ENCODE data around the gene GALNS.

Gene GALNS

GRCh38 chr16:88814144-88814502, 42.6 kb downstream of the GALNS start:
- no peak for FAIRE-seq

- FAIRE-seq = no peak
These were observed 43.2 kb downstream of the GALNS start for GRCh38 chr16:88813269-88814143.

DNA sequence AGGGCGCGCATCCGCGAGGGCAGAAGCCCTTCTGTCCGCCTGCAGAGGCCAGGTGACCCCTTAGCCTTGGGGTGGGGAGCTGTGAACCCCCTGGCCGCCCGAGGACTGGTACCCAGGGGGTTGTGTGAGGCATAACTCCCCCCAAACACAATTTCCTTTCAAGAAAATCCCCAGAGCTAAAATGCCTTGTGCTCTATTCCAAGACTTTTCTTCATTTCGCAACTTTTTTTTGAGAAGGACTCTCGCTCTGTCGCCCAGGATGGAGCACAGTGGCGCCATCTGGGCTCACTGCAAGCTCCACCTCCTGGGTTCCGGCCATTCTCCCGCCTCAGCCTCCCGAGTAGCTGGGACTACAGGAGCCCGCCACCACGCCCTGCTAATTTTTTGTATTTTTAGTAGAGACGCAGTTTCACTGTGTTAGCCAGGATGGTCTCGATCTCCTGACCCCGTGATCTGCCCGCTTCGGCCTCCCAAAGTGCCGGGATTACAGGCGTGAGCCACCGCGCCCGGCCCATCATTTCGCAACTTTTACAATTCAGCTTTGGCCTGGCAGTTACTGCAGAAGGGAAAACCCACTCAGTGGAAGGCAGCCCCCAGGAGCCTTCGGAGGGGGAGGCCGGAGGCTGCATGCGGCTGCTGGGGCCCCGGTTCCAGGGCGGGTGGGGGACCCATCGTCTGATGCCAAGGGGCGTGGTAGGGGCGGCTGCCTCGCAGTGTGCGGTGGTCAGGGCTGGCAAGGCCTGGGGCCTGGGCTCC, 44.1 kb downstream of the GALNS start:
- no peak for FAIRE-seq

DNA sequence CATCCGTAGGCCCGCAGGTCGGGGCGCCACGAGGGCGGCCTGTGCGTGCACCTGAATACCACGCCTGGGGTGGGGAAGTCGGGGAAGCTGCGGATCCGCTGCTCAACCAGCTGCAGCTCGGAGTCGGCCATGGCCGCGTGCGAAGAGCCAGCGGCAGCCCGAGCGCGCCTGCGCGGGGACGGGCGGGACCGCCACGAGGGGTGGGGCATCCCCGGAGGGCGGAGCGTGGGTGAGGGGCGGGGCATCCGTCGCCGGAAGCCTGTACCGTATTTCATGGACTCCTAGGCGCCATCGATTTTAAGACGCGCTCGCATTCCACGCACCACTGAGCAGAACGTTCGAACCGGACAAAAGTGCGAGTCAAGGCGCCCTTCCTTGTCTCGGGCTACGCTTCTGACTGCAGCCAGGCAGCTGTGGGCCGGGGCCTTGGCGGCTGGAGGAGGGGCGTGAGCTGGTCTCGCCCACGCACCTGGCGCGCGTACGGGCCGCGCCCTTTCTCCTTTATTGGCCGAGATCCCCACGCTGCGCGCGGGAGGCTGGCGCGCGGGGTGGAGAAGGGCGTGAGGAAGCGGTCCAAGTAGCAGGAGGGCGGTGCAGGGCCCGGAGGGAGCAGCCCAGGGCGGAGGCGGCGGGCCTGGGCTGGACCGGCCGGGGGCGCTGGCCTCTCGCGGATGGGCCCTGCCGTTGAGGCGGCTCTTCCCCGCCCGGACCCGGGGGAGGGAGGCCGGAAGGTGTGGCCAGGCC, 44.8 kb downstream of the GALNS start, which contains the start of gene APRT:
Gene APRT, minus strand, starts transcription at position 160 of the 744 bp plus-strand sequence. Its CDS starts 29 bp downstream, at position 131.
- FAIRE-seq = no peak

DNA sequence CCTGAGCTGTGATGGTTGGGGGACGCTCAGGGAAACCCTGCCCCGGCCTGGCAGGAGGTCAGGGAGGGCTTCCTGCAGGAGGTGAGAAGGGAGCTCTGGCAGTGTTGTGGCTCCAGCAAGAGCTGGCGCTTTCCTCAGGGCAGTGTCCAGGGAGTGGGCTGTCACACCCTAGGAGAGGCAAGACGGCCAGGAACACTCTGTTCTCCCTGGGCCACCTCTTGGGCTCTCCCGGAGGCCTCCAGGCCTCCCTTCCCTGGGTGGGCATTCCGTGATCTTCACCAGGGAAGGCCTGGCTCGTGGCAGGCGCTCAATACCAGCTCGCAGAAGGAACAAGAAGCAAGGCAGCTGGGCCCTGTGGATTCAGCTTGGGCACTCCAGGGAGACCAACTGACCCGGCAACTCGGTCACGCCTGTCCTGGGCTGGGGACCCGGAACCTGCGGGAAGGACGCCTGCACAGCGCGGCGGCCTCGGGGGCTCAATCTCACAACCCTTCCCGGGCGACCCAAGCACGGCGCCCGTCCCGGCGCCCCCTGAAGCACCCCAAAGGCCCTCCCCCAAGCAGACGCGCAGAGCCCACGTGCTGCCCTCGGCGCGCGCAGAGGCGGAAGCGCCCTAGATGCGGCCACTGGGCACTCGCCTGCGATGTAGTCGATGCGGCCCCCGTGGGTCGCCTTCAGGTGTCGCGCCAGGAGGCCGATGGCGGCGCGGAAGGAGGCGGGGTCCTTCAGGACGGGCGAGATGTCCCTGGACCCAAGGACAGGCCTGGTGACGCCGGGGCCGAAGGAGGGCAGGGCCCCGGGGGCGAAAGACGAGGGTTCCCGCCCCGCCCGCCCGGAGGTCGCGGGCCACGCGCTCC, 45.6 kb downstream of the GALNS start:
- FAIRE-seq = no peak

DNA sequence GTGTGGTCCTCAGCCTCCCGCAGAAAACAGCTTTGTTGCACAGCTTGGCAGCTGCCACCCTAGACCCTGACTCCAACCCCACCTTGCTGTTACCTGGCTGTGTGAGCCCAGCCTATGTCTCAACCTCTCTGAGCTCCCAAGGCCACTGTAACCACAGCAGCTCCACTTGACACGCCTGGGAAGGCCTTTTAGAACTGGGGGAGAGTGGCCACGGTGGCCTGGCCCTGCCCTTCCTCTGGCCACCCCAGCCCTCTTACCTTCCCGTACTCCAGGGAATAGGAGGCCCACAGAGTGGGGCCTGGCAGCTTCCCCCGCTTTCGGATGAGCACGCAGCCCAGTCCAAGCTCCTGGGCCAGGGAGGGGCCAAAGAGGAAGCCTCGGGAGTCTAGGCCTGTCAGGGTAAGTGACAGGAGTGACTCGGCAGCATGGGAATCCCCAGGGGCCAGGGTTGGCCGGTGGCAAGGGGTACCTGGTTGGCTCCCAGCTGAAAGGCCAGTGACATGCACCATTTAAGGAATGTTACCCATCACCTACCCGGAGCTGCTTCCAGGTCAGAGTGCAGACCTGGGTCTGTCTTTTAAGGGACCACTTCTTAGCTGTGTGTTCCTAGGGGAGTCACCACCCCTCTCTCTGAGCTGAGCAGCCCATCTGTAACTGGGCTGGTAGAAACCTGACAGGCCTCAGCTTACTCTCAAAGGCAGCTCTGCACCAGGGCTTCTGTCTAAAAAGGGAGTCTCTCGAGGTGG, 46.4 kb downstream of the GALNS start:
- no peak for FAIRE-seq

DNA sequence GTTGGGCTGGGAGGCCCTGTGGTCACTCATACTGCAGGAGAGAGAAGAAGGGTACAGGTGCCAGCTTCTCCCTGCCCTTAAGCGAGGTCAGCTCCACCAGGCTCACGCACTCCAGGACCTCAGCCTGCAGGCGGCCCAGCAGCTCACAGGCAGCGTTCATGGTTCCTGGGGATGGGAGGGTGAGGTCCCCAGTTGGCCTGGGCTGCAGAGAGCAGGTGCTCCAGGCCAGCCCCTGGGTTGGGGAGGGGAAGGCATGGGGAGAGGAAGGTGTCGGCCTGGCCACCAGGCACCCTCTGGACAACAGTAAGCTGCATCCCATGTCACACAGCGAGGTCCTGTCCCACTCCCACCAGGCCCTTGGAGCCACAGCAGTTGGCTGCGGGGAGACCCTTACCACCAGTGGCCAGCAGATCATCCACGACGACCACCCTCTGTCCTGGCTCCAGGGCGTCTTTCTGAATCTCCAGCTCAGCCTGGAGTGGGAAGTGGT, 47.0 kb downstream of the GALNS start:
- FAIRE-seq = no peak

DNA sequence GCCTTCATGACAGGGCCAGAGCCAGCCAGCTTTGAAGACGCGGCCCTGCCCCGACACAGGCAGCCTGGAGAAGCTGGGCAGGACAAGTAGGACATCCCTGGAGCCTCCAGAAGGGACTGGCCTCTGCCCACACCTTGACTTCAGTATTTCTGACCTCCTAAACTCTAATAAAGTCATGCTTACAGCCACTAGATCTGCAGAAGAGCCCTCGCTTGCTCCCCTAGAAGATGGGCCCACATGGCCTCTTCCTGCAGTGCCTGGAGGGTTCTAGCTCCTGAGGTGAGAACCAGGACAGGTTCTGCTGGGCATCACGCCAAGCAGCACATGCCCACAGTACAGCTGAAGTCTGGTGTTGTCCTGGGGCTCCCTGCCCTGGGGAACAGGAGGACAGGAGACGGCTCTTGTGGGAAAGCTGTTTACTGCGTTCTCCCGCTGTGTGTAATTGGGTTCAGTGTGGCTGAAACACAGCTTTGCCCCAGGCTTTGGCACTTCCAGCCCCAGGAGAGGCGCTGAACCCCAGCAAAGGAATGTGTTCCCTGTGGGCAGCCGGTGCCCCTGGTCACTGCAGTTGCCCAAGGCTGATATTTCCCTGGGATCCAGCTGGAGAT, 47.6 kb downstream of the GALNS start:
- no peak for FAIRE-seq

DNA sequence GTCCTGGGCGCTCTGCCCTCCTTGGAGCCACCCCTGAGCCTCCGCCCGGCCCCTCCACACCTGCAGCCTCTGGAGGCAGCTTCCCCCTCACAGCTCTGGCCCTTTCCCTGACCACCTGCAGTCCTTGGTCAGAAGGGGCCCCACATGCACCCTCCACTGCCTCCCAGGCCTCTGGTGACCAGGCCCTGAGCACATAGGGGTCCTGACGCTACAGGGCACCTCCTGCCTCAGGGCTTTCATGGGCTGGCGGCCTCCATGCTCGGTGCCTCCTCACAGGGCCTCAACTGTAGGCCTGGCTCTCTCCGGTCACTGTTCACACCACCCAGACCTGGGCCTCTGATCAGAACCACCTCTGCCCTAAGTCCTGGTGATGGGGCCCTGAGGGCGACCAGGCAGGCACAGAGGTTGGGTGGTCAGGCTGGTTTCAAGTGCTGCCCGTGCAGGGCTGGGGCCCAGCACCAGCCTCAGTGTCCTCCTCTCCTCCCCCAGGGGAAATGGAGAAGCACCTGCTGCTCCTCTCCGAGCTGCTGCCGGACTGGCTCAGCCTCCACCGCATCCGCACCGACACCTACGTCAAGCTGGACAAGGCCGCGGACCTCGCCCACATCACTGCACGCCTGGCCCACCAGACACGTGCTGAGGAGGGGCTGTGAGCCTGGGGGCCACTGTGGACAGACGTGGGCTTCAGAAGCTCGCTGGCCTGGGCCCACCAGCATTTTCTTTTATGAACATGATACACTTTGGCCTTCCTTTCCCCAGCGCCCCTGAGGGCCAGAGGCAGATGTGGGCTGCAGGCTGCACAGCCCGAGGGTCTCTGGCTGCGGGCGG, 48.9 kb downstream of the GALNS start:
- FAIRE-seq = no peak

GRCh38 chr16:88807142-88807625, 49.6 kb downstream of the GALNS start:
- no peak for FAIRE-seq

GRCh38 chr16:88806491-88807111, 50.1 kb downstream of the GALNS start:
- no peak for FAIRE-seq

DNA sequence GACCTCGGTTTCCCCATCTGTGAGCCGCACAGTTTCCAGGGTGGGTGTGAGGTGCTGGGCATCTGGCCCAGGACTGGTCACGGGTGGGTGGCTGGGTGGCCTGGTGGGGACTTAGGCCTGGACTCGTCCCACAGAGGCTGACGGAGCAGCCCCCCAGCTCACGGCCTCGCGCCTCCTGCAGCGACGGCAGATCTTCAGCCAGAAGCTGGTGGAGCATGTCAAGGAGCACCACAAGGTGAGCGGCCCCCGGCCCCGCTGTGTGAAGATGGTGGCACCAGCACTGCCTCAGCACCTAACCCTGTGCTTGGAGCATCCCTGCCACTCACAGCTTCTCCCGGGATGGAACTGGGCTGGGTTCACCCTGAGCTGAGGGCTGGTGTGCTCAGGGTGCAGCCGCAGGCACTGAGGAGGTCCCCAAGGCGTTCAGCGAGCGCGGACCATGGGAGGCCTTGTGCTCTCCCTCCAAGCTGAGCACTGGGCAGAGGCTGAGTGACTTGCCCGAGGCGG, 50.8 kb downstream of the GALNS start:
- FAIRE-seq = no peak

DNA sequence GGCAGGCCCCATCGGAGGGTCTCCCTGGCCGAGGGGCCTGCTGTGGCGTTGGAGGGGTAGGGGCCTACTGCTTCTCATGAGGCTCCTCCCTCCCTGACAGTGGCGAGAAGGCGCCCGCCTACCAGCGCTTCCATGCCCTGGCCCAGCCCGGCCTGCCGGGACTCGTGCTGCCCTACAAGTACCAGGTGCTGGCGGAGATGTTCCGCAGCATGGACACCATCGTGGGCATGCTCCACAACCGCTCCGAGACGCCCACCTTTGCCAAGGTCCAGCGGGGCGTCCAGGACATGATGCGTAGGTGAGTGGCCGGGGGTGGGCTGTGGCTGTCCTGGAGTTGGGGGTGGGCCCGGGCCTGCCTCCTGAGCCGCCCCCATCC, 51.4 kb downstream of the GALNS start:
- no peak for FAIRE-seq

- no peak for FAIRE-seq
These were observed 52.0 kb downstream of the GALNS start for GRCh38 chr16:88804552-88805339.

GRCh38 chr16:88804173-88804551, 52.6 kb downstream of the GALNS start:
- FAIRE-seq = no peak

DNA sequence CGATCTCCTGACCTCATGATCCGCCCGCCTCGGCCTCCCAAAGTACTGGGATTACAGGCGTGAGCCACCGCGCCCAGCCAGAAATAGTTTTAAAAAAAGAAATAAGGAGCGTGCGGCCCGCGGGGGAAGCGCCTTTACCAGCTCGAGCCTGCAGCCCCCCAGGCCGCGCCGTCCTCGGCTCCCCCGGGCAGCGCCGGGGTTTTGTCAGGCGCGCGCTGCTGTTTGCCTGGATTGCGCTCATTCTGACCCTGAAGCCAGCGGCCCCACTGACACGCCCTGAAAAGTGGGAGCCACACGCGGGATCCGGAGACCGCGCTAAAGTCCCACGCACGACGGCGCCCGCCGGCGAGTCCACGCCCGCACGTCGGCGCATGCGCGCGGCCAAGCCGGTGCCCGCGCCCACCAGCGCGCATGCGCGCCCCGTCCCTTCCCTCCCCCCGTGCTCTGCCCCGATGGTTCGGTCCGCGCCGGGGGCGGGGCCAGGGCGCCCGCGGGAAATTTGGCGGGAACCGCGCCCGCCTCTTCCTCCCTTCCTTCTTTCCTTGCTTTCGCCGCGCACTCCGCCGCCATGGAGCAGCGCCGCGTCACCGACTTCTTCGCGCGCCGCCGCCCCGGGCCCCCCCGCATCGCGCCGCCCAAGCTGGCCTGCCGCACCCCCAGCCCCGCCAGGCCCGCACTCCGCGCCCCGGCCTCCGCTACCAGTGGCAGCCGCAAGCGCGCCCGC, 53.3 kb downstream of the GALNS start, which contains the start of gene CDT1:
Gene CDT1, plus strand, starts transcription at position 526 of the 724 bp plus-strand sequence. Its CDS starts 43 bp downstream, at position 569.
- no peak for FAIRE-seq

- no peak for FAIRE-seq
These were observed 56.5 kb downstream of the GALNS start for GRCh38 chr16:88800277-88800592.
